HG03520 (cell line): ENCODE results near the gene VPS8.

Experiments used
- ATAC-seq: cut with Tn5 transposase; IDR thresholded peaks from one replicate; pipeline ENCODE4 v1.9.1; 2021; ENCODE audit warnings: mild to moderate bottlenecking, moderate library complexity; ENCODE audit not compliant: unreplicated experiment

The VPS8 gene, protein sequence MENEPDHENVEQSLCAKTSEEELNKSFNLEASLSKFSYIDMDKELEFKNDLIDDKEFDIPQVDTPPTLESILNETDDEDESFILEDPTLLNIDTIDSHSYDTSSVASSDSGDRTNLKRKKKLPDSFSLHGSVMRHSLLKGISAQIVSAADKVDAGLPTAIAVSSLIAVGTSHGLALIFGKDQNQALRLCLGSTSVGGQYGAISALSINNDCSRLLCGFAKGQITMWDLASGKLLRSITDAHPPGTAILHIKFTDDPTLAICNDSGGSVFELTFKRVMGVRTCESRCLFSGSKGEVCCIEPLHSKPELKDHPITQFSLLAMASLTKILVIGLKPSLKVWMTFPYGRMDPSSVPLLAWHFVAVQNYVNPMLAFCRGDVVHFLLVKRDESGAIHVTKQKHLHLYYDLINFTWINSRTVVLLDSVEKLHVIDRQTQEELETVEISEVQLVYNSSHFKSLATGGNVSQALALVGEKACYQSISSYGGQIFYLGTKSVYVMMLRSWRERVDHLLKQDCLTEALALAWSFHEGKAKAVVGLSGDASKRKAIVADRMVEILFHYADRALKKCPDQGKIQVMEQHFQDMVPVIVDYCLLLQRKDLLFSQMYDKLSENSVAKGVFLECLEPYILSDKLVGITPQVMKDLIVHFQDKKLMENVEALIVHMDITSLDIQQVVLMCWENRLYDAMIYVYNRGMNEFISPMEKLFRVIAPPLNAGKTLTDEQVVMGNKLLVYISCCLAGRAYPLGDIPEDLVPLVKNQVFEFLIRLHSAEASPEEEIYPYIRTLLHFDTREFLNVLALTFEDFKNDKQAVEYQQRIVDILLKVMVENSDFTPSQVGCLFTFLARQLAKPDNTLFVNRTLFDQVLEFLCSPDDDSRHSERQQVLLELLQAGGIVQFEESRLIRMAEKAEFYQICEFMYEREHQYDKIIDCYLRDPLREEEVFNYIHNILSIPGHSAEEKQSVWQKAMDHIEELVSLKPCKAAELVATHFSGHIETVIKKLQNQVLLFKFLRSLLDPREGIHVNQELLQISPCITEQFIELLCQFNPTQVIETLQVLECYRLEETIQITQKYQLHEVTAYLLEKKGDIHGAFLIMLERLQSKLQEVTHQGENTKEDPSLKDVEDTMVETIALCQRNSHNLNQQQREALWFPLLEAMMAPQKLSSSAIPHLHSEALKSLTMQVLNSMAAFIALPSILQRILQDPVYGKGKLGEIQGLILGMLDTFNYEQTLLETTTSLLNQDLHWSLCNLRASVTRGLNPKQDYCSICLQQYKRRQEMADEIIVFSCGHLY (N-terminal part only)

DNA sequence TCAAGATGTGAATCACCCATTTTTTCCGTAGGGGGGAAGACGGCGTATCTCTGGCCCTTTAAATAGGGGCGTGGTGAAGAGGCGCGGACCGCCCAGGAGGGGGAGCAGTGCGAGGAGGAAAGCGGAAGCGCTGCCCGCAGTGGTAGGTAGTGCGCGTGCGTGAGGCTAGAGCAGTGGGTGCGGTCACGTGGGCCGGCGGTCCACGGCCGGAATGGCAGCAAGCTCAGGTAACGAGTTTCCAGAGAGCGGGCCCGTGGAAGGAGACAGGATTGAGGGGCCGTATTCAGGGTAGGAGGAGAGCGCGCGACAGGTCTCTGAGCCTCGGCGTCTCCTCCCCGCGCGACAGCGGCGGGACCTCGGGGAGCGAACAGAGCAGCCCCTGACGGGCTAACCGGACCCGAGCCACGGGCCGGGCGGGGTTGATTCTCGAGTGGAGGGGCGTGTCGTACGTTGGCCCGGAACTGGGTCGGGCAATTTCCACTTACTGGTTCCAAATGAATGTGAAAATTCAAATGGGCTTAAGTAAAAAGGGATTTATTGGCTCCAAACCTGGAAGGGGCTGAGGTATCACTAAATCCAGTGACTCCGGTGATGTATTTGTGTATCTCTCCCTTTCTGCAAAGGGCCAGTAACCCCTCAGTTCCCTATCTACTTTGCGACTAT lies at the start of gene VPS8:
Gene VPS8, plus strand, starts transcription at position 168 of the 663 bp plus-strand sequence. CDS start 12,467 bp downstream, outside the sequence.
- ATAC-seq: peak; percentile 85

DNA sequence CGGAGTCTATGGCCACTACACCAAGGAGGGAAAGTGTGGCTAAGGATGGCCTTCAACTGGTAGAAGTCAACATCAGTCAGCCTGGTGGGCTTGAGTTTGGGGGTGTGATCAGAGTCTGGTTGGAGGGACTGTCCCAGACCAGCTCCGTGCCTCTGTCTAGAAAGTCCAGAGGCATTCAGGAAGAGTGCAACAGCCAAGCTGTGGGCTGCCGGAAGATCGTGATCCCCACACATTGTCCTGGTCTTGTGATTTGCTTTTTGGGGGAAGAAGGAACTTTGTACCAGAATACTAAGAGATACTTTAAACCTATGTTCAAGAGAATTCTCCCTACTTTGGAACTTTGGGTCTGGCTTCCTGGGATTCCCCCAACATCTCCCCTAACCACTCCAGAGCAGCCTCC lies 47.8 kb upstream of the VPS8 start:
- no peak for ATAC-seq

DNA sequence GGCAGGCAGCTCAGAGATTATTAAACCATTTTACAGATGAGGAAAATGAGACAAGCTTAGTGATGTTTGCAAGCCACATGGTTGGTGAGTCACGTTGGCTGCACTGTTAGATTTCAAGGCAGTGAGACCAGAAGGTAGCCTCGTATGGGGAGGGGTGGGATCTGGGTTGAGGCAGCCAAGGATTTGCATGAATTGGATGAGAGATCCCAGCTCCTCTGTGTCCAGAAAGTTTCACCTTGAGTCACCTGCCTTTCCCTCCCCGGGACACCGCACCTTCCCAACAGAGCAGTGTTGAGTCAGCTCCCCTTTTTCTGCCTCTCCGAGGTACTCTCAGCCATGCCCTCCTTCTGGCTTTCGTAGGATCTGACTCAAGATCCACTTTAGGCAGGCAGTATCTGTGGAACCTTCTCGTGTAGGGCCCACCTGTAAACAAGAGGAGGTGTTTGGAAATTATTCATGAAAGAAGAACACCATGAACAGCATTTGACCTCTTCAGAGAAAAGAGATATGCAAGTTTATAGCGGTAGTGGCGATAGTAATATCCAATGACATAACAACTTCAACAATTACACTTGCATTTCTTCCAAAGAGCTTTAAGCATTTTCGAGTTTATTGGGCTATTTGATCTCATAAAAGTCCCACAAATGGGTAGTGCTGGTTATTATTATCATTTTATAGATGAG lies 46.8 kb upstream of the VPS8 start:
- no peak for ATAC-seq

GRCh38 chr3:184765730-184766074 lies 46.3 kb upstream of the VPS8 start:
- no peak for ATAC-seq

DNA sequence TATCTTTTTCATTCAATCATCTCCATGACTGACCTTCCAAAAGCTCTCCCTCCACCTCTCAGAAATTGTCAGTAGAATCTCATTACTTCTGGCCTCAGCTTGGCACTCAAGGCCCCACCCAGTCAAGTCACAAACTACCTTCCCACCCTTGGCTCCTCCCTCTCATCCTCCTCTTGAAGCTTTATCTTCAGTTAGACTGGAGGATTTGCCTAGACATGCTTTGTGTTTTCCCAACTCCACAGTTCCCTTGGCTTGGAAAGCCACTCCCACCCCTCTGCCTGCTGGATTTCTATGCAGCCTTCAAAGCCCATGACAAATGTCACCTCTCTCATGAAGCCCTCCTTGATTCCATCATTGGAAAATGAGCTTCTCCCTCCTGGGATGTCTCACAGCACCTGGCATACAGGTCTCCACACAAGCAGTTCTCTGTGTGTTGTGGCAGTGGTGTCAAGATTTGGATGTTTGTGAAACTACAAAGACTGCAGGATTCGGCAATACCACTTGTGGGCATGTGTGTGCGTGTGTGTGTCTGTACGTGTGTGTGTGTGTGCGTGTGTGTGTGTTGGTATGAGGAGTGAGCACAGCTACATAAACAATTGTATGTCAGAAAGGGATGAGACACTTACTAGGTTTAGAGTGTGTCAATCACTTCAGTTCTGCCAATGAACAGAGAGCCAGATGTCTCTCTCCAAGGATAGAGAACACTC lies 45.3 kb upstream of the VPS8 start:
- no peak for ATAC-seq

DNA sequence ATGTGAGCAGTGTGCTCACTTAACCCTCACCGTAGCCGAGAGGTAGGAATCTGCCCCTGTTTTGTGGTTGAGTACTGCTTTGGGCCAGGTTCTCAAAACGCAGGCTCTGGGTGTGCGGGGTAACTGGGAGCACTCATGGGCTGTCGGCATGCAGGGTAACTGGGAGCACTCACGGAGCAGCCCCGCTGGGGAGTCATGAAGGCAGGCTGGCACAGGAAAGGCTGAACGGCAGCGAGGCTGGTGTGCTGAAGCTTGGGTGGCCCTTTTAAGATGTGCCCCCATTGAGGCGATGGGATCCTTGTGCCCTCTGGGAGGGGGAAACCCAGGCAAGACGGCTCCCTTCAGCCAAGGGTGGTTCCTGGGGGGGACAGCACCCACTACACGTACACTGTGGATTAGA lies 44.6 kb upstream of the VPS8 start:
- ATAC-seq: no peak

GRCh38 chr3:184769382-184770170 lies 42.4 kb upstream of the VPS8 start:
- no peak for ATAC-seq

DNA sequence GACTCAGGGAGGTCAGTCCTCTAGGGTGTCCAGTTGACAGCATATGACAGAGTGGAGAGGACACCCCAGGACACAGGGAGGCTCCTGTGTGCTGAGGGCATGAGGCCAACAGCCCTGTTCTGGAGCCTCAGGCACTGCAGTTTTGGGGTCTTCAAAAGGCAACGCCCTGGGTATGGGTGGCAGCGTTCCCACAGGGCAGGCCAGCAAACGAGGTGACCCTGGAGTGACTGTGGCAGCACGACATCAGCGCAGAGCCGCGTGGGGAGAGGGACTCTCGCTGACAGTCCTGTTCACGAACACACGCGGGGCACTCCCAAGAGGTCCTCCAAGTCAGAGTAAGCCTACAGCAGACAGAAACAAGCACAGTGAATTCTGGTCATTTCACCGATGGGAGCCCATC lies 41.4 kb upstream of the VPS8 start:
- no peak for ATAC-seq

- no peak for ATAC-seq
These were observed 40.5 kb upstream of the VPS8 start for GRCh38 chr3:184771301-184772127.

GRCh38 chr3:184772667-184773272 lies 39.2 kb upstream of the VPS8 start:
- ATAC-seq: no peak

GRCh38 chr3:184773283-184774186 lies 38.4 kb upstream of the VPS8 start:
- ATAC-seq: no peak

DNA sequence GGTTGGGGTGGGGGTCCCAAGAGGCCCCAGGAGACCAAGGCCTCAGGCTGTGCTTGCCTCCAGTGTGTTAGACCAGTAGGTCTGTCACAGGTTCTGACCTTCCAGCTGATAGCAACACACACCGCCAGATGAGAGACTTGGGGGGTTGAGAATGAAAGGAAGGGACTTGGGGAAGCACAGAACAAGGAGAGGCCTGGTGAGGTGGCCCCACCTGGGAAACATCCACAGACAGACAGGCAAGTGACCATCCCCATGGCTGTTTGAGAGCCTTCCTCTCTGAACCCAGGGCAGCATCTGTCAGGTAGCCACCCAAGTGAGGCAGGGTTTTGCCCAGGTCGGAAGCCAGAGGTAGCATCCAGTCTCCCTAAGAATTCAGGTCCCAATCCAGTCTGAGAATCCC lies 35.0 kb upstream of the VPS8 start:
- ATAC-seq: no peak

GRCh38 chr3:184777566-184778356 lies 34.2 kb upstream of the VPS8 start:
- peak; percentile 73 for ATAC-seq

DNA sequence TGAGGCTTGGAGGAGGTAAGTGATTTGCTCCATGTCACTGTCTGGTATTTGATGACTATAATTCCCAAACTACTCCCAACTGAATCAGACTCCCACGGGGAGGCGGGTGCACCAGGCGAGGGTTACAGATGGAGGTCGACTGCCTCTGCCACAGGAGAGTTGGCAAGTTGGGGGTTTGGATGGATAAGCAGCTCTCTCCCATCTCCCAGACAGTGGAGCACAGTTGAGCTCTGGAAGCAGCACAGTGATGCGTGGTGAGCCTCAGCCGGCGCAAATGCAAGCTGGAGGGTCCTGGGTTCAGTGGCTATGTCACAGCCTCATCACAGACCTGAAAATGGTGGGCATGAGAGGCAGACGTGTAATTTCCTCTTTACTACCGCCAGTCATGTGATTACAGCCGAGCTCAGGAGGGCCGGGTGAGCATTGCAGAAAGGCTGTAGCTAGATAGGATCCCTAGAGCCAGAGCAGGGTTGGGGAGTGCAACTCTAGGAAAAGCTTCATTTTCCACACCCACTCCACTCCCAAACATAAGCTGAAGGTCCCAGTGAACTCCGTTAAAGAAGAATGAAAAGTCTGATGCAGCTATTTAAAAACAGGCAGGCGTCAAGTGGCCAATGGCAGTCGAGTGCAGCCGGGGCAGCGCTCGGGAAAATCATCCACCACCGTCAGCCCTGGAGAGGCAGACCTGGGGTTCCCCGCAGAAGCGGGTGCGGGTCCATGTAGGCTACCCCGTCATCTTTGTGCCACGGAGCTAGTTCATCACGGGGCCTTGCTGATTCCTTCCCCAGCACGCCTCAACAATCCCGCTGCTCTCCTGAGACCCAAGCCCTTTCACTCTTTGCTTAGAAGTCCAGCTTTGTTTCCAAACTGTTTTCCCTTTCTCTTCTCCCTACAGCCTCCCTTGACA lies 33.3 kb upstream of the VPS8 start:
- no peak for ATAC-seq
